ENCODE data around the gene TSSK2.

TSSK2 gene

DNA sequence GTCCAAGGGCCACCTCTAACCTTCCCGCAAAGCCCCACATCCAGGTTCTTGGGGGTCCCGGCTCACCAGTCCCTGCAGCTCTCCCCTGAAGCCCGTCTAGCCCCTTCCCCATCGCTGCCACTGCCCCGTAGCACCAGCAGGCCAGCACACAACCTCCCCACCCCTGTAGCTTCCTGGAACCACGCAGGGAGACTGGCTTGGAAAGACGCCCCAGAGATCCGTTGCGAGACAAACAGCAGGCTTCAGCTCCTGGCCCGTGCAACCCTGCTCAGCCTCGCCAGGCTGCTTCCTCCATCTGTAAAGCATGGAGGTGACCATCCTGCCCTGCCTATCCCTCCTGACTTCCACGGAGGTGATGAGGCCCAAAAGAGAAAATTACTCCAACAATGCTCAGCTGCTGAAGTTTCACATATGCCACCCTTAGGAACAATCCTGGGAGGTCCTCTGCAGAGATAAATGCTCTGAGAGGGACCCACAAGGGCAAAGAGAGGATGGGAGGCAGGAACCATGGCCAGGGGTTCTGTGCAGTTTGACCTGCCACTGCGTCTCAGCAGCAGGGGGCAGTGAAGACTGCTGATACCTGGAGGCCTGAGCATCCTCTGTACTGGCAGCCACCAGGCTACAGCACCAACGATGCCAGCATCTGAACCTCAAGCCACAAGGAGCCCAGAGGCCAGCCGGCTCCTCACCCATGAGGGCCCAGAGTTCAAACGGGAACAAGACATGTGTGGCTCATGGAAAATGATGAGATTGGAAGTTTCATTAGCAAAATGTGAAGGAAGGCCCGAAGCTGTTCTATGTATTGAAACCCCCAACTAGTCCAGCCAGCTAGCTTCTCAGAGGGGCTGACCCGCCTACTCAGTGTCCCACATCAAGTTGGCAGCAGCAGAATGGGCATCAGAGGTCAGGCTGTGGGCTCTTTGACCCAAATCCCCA is 25.0 kb upstream of the TSSK2 start:
- Histone ChIP-seq H3K4me1 (no peaks in the 10 kb centered on the region), H3K27me3 (no peaks in the 10 kb centered on the region), H3K36me3 (peaks cover 4% of the 10 kb centered on the region; the same call in 1 of the 2 replicates), H3K9me3 (no peaks in the 10 kb centered on the region), H3K4me3 (ENCODE audit: low read depth, low read length) (no peak overlapping the region)
- peak; percentile 34 for DNase-seq
- TF ChIP-seq, protein P1, sequence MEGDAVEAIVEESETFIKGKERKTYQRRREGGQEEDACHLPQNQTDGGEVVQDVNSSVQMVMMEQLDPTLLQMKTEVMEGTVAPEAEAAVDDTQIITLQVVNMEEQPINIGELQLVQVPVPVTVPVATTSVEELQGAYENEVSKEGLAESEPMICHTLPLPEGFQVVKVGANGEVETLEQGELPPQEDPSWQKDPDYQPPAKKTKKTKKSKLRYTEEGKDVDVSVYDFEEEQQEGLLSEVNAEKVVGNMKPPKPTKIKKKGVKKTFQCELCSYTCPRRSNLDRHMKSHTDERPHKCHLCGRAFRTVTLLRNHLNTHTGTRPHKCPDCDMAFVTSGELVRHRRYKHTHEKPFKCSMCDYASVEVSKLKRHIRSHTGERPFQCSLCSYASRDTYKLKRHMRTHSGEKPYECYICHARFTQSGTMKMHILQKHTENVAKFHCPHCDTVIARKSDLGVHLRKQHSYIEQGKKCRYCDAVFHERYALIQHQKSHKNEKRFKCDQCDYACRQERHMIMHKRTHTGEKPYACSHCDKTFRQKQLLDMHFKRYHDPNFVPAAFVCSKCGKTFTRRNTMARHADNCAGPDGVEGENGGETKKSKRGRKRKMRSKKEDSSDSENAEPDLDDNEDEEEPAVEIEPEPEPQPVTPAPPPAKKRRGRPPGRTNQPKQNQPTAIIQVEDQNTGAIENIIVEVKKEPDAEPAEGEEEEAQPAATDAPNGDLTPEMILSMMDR (IDR thresholded peaks at IDR 0.05; ENCODE audit: low read depth, low read length), result peak; percentile 54

DNA sequence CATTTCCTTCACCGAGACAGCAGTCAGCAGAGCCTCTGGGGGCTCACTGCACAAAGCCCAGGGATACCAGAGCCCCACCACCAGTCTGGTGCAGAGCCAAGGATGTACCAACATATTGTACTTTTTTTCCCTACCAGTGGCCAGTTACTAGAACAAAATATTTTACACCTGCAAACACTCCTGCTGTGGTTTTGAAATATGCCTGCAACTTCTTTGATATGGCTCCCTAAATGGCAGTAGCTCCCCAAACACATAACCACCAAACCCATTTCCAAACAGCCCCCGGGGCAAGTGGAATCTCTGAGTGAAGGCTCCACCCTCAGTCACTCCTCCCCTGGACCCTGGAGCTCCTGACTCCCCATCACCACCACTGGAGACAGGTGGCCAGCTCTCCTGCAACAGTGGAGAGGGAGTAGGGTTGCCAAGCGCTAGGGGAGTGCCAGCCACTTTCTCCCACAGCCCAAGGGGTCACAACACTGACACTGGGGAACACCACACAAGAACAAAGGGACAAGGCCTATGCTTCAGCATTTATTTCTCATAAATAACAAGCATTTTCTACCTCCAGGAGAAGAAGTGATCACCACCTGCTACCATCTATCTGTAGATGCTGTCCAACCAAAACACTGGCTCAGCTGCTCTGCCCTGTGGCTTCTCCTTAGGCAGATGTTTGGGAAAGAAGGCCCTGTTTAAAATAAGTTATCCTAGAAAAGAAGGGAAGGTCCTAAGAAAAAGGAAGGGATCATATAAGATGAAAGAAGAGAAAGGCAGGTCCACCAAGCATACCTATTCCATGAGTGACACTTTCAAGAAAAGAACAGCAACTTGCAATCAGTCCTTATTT is 24.0 kb upstream of the TSSK2 start:
- no peak for DNase-seq

DNA sequence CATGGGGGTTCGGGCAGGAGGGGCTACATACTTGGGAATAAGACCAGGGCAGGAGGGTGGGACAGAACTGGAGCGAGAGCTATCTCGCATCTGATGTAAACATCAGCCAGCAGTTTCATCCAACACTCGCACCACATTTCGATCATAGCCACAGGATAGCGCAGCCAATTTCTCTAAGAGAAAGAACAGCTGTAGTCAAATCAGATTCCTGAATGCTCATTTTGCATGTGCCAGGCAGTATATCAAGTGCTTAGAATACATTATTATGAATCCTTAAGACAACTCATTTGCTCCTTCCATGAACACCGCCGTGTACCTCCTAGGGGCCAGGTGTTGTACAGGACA is 23.4 kb upstream of the TSSK2 start:
- Histone ChIP-seq H3K27me3 (no peaks in the 10 kb centered on the region), H3K4me1 (no peaks in the 10 kb centered on the region), H3K4me3 (ENCODE audit: low read depth, low read length) (no peak overlapping the region), H3K9me3 (no peaks in the 10 kb centered on the region), H3K36me3 (peaks cover 6% of the 10 kb centered on the region; the same call in 1 of the 2 replicates)
- TF ChIP-seq, protein P1 (IDR thresholded peaks at IDR 0.05; ENCODE audit: low read depth, low read length), result no peak
- no peak for DNase-seq

More for the DNA sequence above, 24.0 kb upstream of the TSSK2 start:
- Histone ChIP-seq H3K9me3 (no peaks in the 10 kb centered on the region), H3K4me3 (ENCODE audit: low read depth, low read length) (no peak overlapping the region), H3K36me3 (peaks cover 6% of the 10 kb centered on the region; the same call in 1 of the 2 replicates), H3K4me1 (no peaks in the 10 kb centered on the region), H3K27me3 (no peaks in the 10 kb centered on the region)
- TF ChIP-seq, protein P1 (IDR thresholded peaks at IDR 0.05; ENCODE audit: low read depth, low read length), result no peak

DNA sequence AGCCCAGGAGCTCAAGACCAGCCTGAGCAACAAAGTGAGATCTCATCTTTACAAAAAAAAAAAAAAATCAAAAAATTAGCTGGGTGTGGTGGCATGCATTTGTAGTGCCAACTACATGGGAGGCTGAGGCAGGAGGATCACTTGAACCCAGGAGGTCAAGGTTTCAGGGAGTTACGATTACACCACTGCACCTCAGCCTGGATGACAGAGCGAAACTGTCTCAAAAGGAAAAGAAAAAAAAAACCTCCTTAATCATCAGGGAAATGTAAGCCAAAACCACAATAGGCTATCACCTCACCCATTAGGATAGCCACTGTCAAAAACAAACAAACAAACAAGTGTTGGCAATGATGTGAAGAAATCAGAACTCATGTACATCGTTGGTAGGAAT is 22.3 kb upstream of the TSSK2 start:
- no peak for DNase-seq
- peaks cover 6% of the 10 kb centered on the region; the same call in 1 of the 2 replicates for H3K36me3 ChIP-seq
- no peak overlapping the region for H3K4me3 ChIP-seq (ENCODE audit: low read depth, low read length)
- H3K9me3 ChIP-seq, result no peaks in the 10 kb centered on the region
- H3K4me1 ChIP-seq, result no peaks in the 10 kb centered on the region
- no peaks in the 10 kb centered on the region for H3K27me3 ChIP-seq
- TF ChIP-seq, protein P1 (IDR thresholded peaks at IDR 0.05; ENCODE audit: low read depth, low read length), result no peak

DNA sequence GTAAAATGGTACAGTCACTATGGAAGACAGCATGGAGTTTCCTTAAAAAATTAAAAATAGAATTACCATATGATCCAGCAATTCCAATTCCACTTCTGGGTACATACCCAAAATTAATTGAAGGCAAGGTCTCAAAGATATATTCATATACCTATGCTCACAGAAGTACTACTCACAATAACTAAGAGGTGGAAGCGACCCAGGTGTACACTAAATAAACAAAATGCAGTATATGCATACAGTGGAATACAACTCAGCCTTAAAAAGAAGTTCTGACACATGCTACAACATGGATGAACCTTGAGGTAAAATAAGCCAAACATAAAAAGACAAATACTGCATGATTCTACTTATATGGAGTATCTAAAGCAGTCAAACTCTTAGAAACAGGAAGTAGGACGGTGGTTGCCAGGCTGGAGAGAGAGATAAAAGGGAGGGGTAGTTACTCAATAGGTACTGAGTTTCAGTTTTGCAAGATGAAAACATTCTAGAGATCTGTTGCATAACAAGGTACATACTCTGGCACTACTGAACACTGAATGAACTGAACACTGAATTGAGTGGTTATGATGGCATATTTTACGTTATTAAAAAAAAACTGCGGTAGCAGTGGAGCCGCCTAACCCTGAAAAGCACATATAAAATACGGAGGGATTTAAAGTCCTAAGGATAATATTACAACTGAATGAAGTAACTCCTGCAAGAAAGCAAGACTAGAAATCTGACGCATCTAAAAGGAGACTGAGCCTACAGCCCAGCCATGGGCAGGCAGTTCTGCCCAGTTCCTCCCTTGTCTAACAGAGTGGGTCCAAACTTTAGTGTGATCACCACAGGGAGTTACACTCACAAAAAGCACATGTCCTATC is 21.7 kb upstream of the TSSK2 start:
- no peaks in the 10 kb centered on the region for H3K27me3 ChIP-seq
- H3K36me3 ChIP-seq, result peaks cover 6% of the 10 kb centered on the region; the same call in 1 of the 2 replicates
- no peaks in the 10 kb centered on the region for H3K4me1 ChIP-seq
- no peak overlapping the region for H3K4me3 ChIP-seq (ENCODE audit: low read depth, low read length)
- no peaks in the 10 kb centered on the region for H3K9me3 ChIP-seq
- DNase-seq, result no peak
- TF ChIP-seq, protein P1 (IDR thresholded peaks at IDR 0.05; ENCODE audit: low read depth, low read length), result no peak

Data from BE2C (cell line).